Hematopoietic multipotent progenitor cell treated with erythropoietin and hydrocortisone succinate and interleukin-3 and kit ligand, for 6 days (in vitro differentiated cells): ENCODE measurements around the gene MAP2K1.
A peak's percentile ranks its signal among the peaks of the same experiment; 100 is the strongest.

Source experiments
- DNase-seq: peaks from one replicate; pipeline ENCODE4 v3.0.0-alpha.2; 2015

The MAP2K1 gene

DNA sequence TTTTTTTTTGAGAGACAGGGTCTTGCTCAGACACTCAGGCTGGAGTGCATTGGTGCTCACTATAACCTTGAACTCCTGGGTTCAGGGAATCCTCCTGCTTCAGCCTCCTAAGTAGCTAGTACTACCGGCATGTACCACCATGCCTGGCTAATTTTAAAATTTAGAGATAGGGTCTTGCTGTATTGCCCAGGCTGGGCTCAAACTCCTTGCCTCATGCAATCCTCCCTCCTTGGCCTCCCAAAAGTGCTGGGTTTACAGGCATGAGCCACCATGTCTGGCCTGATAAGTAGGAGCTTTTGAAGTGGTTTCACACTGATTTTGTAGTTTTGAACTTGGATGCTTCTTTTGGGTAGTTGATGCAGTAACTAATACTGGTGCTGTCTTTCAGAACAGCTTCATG is 7.8 kb downstream of the MAP2K1 start:
- no peak for DNase-seq

- peak; percentile 80 for DNase-seq
Observed at GRCh38 chr15:66394915-66395314, 8.2 kb downstream of the MAP2K1 start.

DNA sequence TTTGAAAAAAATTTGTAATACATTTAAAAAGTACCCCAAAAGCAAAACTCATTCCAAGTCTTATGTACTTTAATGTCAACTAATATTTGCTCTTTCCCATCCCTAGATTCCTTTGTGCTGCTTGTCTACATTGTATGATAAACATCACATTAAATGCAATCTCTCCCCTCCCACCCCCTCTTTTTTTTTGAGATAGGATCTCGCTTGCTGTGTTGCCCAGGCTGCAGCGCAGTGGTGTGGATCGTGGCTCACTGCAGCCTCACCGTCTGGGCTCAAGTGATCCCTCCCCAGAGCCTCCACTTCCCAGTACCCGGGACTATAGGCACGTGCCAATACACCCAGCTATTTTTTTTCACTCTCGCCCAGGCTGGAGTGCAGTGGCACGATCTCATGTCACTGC is 12.6 kb downstream of the MAP2K1 start:
- no peak for DNase-seq

DNA sequence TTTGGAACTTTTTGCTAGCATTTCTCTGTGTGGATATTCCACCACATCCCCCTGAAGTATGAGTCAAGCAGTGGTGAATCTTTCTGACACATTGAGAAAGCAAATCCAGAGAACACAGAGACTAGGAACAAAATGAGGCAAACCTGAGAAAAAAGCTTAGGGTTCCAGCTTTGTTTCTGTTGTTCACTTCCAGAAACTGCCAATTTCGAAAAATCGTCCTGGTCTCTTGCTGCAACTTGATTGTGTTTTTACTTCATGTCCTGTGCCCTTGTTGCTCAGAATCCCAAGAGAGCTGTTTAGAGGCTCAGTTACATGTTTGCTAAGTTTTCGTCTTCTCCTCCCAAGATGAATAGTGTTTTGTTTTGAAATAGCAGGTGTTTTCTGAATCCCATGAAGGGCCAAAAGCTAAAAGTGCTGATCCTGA is 13.7 kb downstream of the MAP2K1 start:
- DNase-seq: no peak

- no peak for DNase-seq
Observed at GRCh38 chr15:66401130-66402021, 14.7 kb downstream of the MAP2K1 start.

GRCh38 chr15:66402761-66403284 is 16.1 kb downstream of the MAP2K1 start:
- no peak for DNase-seq

DNA sequence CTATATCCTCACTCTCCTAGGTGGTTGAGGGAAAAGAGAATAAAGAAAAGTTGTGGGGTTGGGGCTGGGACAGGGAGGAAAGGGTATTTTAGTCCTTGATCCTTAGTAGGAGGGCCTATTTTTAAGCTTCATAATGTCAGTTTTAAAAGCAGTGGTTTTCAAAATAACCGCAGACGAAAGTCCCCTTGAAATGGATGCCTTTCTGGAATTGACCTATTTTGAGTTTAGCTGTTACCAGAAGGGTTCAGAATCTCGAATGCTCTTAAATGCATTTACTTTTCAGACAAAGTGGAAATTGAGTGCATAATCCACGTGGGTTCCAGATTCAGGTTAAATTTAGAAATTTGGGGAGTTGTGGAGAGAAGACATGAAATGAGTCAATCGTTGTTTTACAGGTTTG is 16.6 kb downstream of the MAP2K1 start:
- no peak for DNase-seq

GRCh38 chr15:66404122-66404521 is 17.4 kb downstream of the MAP2K1 start:
- DNase-seq: no peak

- DNase-seq: no peak
Observed at GRCh38 chr15:66404532-66404931, 17.8 kb downstream of the MAP2K1 start.

DNA sequence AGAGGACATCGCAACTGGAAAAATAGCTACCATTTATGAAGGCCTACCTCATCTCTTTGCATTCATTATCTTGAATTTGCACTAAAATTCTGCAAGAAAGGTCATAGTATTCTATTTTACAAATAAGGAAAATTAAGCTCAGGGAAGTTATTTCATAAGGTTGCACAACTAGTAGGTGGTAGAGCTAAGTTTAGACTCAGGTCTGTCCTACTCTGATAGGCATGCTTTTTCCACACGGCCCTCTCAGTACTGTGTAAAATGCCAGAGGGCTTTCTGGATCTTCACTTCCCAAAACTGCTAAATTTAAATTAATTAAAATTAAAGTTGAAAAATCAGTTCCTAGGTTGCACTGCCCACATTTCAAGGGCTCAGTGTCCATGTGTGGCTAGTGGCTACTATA is 18.3 kb downstream of the MAP2K1 start:
- DNase-seq: no peak

DNA sequence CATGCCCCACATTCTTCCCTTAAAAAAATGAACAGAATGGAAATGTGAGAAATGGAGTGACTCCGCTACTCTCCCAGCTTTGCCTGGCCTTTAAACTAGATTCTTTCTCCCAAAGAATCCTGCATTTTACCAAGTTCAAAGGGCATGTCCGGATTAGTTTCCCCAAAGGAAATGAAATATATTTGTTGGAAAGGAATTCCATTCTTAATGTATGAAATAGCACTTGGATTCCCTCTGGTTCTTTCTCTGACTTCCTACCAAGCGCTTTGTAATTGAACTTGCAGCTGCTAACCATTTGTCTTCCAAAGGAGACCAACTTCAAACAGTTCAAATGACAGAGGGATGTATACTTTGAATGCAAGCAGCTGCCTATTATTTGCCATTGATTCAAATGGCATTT is 18.9 kb downstream of the MAP2K1 start:
- DNase-seq: no peak

GRCh38 chr15:66408254-66408653 is 21.5 kb downstream of the MAP2K1 start:
- peak; percentile 63 for DNase-seq

DNA sequence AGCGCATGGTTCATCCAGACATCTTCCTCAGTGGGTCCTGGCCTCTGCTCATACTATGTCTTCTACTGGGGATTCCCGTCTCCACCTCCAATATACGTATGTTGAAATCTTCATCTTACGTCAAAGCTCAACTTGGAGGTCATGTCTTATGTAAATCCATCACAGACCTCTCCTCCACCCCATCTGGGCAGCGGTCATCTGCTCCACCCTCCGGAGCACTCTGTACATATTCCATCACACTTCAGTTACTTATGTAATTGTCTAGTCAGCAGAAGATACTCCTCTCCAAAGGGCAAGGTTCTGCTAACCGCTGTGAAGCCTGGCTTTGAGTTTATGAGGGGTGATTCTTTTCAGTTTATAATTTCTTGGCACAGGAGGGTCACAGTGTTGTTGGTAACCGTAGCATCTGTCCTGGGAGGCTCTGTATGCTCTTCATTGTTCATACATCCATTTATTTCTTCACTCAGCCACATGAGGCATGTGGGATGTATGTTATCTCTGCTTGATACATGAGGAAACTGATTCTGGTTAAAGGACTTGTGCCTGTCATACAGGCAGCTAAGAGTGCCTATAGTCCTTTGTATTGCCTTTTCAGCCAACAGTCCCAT is 22.1 kb downstream of the MAP2K1 start:
- no peak for DNase-seq

DNA sequence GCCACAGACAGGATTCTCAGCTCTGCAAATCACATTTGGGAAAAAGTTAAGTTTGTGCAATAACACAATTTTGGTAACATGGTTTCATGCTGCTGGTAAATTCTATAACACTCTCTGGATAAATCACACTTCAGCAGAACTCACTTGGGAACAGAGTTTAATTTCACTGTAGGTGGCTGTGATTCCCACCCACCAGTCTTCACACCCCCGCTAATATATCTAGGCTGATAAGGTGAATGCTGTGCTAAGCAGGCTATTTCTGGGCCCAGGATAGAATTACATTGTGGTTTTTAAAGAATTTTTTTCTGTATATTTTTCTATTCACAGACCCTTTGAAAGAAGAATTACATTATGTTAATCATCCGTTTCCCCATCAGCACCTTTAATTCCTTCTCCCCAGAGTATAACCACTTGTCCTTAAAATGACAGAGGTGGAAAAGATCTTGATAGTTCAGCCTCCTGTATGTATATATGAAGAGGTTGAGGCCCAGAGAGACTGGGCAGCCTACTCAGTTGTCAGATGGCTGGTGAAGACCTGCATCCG is 22.9 kb downstream of the MAP2K1 start:
- DNase-seq: no peak

GRCh38 chr15:66411190-66411589 is 24.5 kb downstream of the MAP2K1 start:
- DNase-seq: peak; percentile 37

- DNase-seq: no peak
Observed at GRCh38 chr15:66412220-66412619, 25.5 kb downstream of the MAP2K1 start.

DNA sequence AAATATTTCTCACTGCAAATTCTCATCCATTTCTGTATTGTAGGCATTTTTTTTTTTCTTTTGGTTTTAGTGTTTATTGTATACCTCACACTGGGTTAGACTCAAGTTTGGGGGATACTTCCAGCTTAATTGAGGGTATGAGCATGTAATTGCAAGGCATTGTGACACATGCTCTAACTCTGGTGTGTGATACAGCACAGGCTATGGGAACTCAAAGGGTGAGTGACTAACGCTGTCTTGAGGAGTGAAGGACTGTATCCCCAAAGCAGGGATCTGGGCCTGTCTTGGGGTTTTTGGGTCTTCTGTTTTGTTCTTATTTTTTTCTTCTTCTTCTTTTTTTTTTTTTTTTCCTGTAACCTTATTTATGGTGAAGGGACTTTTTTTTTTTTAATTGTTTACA is 26.9 kb downstream of the MAP2K1 start:
- DNase-seq: no peak

DNA sequence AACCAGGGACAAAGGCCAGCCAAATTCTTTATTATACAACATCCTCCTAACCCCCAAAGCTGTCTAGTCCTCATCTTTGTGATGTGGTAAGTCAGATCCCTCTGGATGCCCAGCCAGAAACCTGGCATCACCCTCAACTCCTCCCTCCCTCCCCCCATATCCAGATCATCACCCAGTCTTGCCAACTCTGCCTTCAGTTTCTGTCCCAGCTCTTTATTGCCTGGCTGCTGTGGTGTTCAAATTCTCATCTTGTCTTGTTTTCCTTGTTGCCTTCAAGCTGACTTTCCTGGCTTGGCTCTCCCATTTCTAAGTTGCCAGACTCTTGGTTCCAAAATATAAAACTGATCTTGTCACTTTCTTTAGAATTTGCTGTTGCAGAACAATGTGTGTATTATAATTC is 28.6 kb downstream of the MAP2K1 start:
- DNase-seq: no peak

DNA sequence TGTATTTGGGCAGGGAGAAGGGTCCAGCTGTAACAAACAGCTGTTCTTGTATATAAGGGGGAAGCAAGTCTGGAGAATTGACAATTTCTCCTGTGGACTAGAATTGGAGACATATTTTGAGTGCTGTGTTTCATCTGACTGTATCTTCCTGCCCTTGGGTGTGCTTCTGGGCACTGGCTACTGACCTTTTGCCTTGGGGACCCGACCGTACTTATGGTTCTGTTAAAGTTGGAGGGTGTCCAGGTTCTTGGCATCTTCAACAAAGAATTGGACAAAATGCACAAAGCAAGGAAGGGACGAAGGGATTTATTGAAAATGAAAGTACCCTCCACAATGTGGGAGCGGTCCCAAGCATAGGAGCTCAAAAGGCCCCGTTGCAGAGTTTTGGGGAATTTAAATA is 31.0 kb downstream of the MAP2K1 start:
- no peak for DNase-seq

DNA sequence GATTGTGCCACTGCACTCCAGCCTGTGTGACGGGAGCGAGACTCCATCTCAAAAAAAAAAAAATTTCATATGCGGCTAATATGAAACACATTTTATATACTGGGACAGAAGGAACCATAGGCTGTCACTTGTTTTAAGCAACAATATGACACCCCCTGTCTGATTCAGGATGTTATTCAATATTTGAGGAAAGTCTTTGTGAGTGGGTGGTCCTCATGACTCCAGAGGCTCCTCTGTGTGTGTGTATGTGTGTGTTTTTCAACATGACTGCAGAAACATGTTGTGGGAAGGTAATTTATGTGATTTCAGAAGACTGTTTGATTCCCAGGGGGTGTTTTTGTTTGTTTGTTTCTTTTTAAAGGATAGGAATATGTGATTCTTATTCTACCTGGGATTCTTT is 32.8 kb downstream of the MAP2K1 start:
- no peak for DNase-seq

GRCh38 chr15:66422347-66422746 is 35.6 kb downstream of the MAP2K1 start:
- DNase-seq: no peak

DNA sequence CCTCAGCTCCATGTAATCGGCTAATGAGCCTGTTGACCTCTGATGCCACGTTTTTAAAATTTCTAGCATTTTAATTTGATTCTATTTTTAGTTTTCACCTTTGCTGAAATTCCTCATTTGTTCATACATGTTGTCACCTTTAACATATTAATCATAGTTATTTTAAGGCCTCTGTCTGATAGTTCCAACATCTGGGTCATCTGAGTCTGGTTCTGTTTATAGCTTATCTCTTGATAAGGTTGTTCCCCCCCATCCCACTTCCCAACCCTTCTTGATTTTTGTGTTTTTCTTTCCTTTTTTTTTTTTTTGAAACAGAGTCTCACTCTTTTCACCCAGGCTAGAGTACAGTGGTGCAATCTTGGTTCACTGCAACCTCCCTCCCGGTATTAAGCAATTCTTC is 36.4 kb downstream of the MAP2K1 start:
- DNase-seq: no peak

- no peak for DNase-seq
Observed at GRCh38 chr15:66424963-66425612, 38.4 kb downstream of the MAP2K1 start.

DNA sequence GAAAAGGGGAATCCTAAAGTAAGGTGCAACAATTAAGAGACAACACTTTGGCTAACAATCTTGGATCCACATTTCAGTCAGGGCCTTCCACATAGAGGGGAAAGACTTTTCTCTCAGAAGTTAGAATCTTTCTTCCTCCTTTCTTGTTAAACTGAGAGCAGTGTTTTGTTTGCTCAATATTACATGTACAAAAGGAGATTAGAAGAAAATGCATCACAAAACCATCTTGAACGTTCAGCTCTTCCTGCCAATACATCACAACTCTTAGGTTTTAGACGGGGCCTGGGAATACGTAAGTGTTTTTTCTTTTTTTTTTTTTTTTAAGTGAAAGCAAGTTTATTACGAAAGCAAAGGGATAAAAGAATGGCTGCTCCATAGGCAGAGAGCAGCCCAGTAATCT is 39.1 kb downstream of the MAP2K1 start:
- DNase-seq: no peak
